GM12878 (cell line): Measurements from ENCODE around the gene E2F7. TPM values are rescaled to one million over a fixed set of nuclear protein-coding genes. Genes with fewer than 3 reads are reported as not detected.

Source experiments
- ATAC-seq: fragments of 200-7000 bp; cut with Tn5 transposase; 3 replicates; pipeline ENCODE4 v1.9.1; 2020; ENCODE audit warnings: mild to moderate bottlenecking, moderate library complexity
- BruUV-seq: library from RNA; stranded (reverse); fragments of 400-500 nt; replicated peaks from 2 replicates; lab custom pipeline; 2021; lab: Mats Ljungman, UMichigan
- CTCF ChIA-PET: fragments of 300-600 bp; sonication (Branson Sonifier 250); formaldehyde crosslinking; extraction: SDS; loops from one replicate; lab custom pipeline; 2021; ENCODE audit warnings: inconsistent platforms; lab: Yijun Ruan, JAX
- POLR2A ChIA-PET: fragments of 350-600 bp; formaldehyde crosslinking; extraction: SDS; loops from one replicate; lab custom pipeline; 2021; ENCODE audit warnings: inconsistent platforms; lab: Charles Lee
- RAD21 ChIA-PET: fragments of 300-600 bp; sonication (Branson Sonifier 250); formaldehyde crosslinking; loops from one replicate; lab custom pipeline; 2023; ENCODE audit warnings: antibody characterized with exemption; ENCODE audit not compliant: unreplicated experiment; lab: Charles Lee
- SMC1A ChIA-PET: fragments of 300-600 bp; sonication (Branson Sonifier 250); formaldehyde crosslinking; loops from one replicate; lab custom pipeline; 2023; ENCODE audit not compliant: unreplicated experiment, uncharacterized antibody; lab: Charles Lee
- DNase-seq: peaks from one replicate; pipeline ENCODE4 v3.0.0-alpha.2; 2011; ENCODE audit warnings: low read depth, low spot score
- FAIRE-seq: peaks from 3 replicates; lab custom pipeline; 2011; peaks lifted over from hg19 to GRCh38; lab: Jason Lieb, UNC
- H2AFZ ChIP-seq: 2 replicates; pipeline ENCODE4 v1.6.0; 2011; ENCODE audit warnings: low read depth, low read length, control low read depth; ENCODE audit not compliant: control insufficient read depth
- H3K27ac ChIP-seq: 2 replicates; pipeline ENCODE4 v1.5.1; 2011; ENCODE audit warnings: control low read depth; ENCODE audit not compliant: control insufficient read depth, insufficient read depth
- H3K27me3 ChIP-seq, 2 experiments: replicated peaks in 1 of 2; 2 replicates each; pipeline versions ENCODE4 v1.6.0 to v1.6.1; 2011; ENCODE audit warnings: low read length in 1 of 2; ENCODE audit not compliant: control insufficient read depth in 2 of 2, insufficient read depth in 2 of 2
- H3K36me3 ChIP-seq, 2 experiments: 2 replicates each; pipeline ENCODE4 v1.5.1; 2011; ENCODE audit warnings: low read length in 1 of 2; ENCODE audit not compliant: control insufficient read depth in 2 of 2, insufficient read depth in 2 of 2
- H3K4me1 ChIP-seq: 2 replicates; pipeline ENCODE4 v1.6.1; 2011; ENCODE audit warnings: mild to moderate bottlenecking, low read length, moderate library complexity, mixed read lengths; ENCODE audit not compliant: control insufficient read depth, insufficient read depth
- H3K4me2 ChIP-seq: 2 replicates; pipeline ENCODE4 v1.6.0; 2011; ENCODE audit warnings: control low read depth; ENCODE audit not compliant: control insufficient read depth, insufficient read depth
- H3K4me3 ChIP-seq: fragments of 200-600 bp; sonication (generic); 2 replicates; pipeline ENCODE4 v1.5.1; 2016
- H3K79me2 ChIP-seq: 2 replicates; pipeline ENCODE4 v1.6.0; 2011; ENCODE audit warnings: low read length; ENCODE audit not compliant: control insufficient read depth, insufficient read depth
- H3K9ac ChIP-seq: 2 replicates; pipeline ENCODE4 v1.8.0; 2011; ENCODE audit warnings: low read length, control low read depth, mixed read lengths; ENCODE audit not compliant: control insufficient read depth, insufficient read depth
- H3K9me3 ChIP-seq: replicated peaks from 3 replicates; pipeline ENCODE4 v1.5.1; 2011; ENCODE audit warnings: mild to moderate bottlenecking, low read length; ENCODE audit not compliant: control insufficient read depth, insufficient read depth
- H4K20me1 ChIP-seq: 2 replicates; pipeline ENCODE4 v1.6.0; 2011; ENCODE audit not compliant: control insufficient read depth, insufficient read depth
- BMI1 ChIP-seq: fragments of 450-650 bp; IDR thresholded peaks from 2 replicates; pipeline ENCODE4 v1.6.1; 2016; ENCODE audit warnings: mild to moderate bottlenecking, moderate library complexity, borderline replicate concordance
- CBX5 ChIP-seq: sonication (generic); IDR thresholded peaks from 2 replicates; pipeline ENCODE4 v1.6.1; 2016; ENCODE audit warnings: low read depth, moderate library complexity, mild to moderate bottlenecking, inconsistent platforms
- CEBPB ChIP-seq, 2 experiments: fragments of 150-350 bp in 1 of 2; IDR thresholded peaks; 2 replicates each; pipeline ENCODE4 v1.6.1; 2012 to 2014; ENCODE audit warnings: low read depth in 2 of 2, low read length in 2 of 2, borderline replicate concordance in 1 of 2, inconsistent platforms in 1 of 2
- CREB1 ChIP-seq: IDR thresholded peaks from 2 replicates; pipeline ENCODE4 v1.6.1; 2012; ENCODE audit warnings: low read depth, mild to moderate bottlenecking, inconsistent platforms
- DPF2 ChIP-seq: fragments of 450-650 bp; IDR thresholded peaks from 2 replicates; pipeline ENCODE4 v1.6.1; 2017; ENCODE audit warnings: mild to moderate bottlenecking
- HDAC6 ChIP-seq: fragments of 200-600 bp; sonication (generic); IDR thresholded peaks from one replicate; pipeline ENCODE4 v1.8.0; 2017; ENCODE audit warnings: antibody characterized with exemption; ENCODE audit not compliant: unreplicated experiment
- IRF4 ChIP-seq: IDR thresholded peaks from 2 replicates; pipeline ENCODE4 v1.6.1; 2011; ENCODE audit warnings: low read depth, low read length
- TAF1 ChIP-seq: IDR thresholded peaks from 2 replicates; pipeline ENCODE4 v1.6.1; 2011; ENCODE audit warnings: mild to moderate bottlenecking, low read depth, low read length, borderline replicate concordance
- YY1 ChIP-seq: IDR thresholded peaks from 2 replicates; pipeline ENCODE4 v1.6.1; 2011; ENCODE audit warnings: low read depth, mild to moderate bottlenecking, low read length
- ZNF24 ChIP-seq: fragments of 450-650 bp; IDR thresholded peaks from 2 replicates; pipeline ENCODE4 v1.6.1; 2017; ENCODE audit warnings: antibody characterized with exemption, mild to moderate bottlenecking
- WGBS: methylation state at CpG from one replicate; pipeline ENCODE4 v1.1.6; 2016; ENCODE audit warnings: low lambda C conversion rate; ENCODE audit not compliant: insufficient replicate concordance, insufficient coverage; ENCODE audit errors: missing lambda C conversion rate; 5-methylcytosine and 5-hydroxymethylcytosine counted together
- in situ Hi-C: fragments of 300-500 bp; cut with MboI; formaldehyde crosslinking; loops from 9 replicates; pipeline ENCODE4 v1.14.3; 2018; ENCODE audit warnings: mixed read lengths
- intact Hi-C: fragments of 100-400 bp; cut with micrococcal nuclease; formaldehyde crosslinking; loops from one replicate; pipeline ENCODE4 v1.14.2; 2022; ENCODE audit not compliant: unreplicated experiment
- polyA plus RNA-seq, 11 experiments: library from polyadenylated mRNA; depleted of rRNA in 4 of 11; unstranded in 6 of 11; stranded (reverse) in 5 of 11; fragments of >200 nt; fragmentation: Nextera tagmentation in 4 of 11; fragmentation: Illumina TruSeq in 1 of 11; extraction: Ambion mirVana in 4 of 11; extraction: Trizol in 1 of 11; gene quantifications; 1 replicate in 1 of 11; 2 replicates in 10 of 11; pipeline versions ENCODE4 v1.2.1 to v1.2.3, GENCODE V29; 2011 to 2016; ENCODE audit warnings: inconsistent platforms in 2 of 11, missing spikeins in 2 of 11, low read depth in 1 of 11
- total RNA-seq, 4 experiments: library from RNA; depleted of rRNA in 3 of 4; stranded (reverse); fragments of >200 nt in 3 of 4; fragmentation: Illumina TruSeq in 1 of 4; extraction: Trizol in 1 of 4; gene quantifications; 2 replicates each; pipeline versions ENCODE4 v1.2.1 to v1.2.3, GENCODE V29; 2013 to 2021
- TF ChIP-seq, protein P1 (sequence below): fragments of 450-650 bp; IDR thresholded peaks from 2 replicates; pipeline ENCODE4 v1.6.1; 2017; ENCODE audit warnings: low read depth, mild to moderate bottlenecking, moderate library complexity
- TF ChIP-seq, protein P2 (sequence below): fragments of 450-650 bp; IDR thresholded peaks from 2 replicates; pipeline ENCODE4 v1.6.1; 2018; ENCODE audit warnings: mild to moderate bottlenecking, low read depth, moderate library complexity; ENCODE audit not compliant: partially characterized antibody

E2F7 gene
- total and polyA plus RNA-seq, 10 of the 15 experiments (the other 5 are each of a cell fraction or from before 2014, with no cell fraction given) = 5.6 to 32.1 (median 19.9) TPM

DNA sequence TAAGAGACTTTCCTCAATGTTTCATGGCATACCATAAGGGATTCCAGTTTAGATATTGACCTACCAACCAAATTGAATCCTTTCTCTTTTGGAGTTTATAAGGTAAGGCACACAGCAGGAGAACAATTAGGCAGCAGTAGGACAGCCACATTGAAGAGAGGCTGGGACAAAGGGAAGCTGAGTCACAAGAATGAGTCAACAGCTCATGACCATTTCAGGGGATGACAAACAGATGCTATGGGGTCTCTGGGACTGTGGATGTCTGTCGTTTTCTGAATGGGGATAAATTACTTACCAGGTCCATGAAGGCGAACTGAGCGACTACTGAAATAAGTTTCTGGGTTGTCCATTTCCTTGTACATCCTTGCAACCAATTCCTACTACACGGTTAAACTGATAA is 48.6 kb upstream of the E2F7 start (continued):
- TF ChIP-seq, protein P1, sequence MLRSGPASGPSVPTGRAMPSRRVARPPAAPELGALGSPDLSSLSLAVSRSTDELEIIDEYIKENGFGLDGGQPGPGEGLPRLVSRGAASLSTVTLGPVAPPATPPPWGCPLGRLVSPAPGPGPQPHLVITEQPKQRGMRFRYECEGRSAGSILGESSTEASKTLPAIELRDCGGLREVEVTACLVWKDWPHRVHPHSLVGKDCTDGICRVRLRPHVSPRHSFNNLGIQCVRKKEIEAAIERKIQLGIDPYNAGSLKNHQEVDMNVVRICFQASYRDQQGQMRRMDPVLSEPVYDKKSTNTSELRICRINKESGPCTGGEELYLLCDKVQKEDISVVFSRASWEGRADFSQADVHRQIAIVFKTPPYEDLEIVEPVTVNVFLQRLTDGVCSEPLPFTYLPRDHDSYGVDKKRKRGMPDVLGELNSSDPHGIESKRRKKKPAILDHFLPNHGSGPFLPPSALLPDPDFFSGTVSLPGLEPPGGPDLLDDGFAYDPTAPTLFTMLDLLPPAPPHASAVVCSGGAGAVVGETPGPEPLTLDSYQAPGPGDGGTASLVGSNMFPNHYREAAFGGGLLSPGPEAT = no peak

DNA sequence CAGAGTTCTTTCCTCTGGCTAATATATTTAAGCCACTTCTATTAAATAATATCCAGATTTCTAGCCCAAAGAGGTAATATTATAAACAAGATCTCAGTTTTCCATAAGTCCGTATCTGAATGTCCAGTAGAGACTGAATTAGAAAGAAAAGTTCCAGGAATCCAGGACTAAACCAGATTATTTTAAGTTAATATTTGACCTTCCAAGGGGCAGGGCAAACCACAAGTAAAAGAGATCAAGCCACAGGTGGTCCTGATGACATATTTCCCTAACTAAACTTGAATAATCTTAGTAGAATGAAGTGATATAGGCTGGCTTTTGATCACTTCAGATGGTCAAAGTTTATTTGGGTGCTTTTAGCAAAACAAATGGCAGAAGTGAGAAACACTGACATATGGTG is 43.3 kb upstream of the E2F7 start:
- intact Hi-C loops (no loop called here), in situ Hi-C loops (no loop called here)
- H3K4me1 ChIP-seq = no peaks in the 10 kb centered on the region
- no peaks in the 10 kb centered on the region for H3K36me3 ChIP-seq
- TF ChIP-seq DPF2 (no peak), IRF4 (no peak), ZNF24 (no peak), CREB1 (no peak), HDAC6 (no peak), BMI1 (no peak), CEBPB (IDR thresholded peaks at IDR 0.05; ENCODE audit: borderline replicate concordance in 1 of 2, low read depth in 2 of 2, low read length in 2 of 2) (no peak), YY1 (no peak), TAF1 (no peak), CBX5 (no peak)
- TF ChIP-seq, protein P2, sequence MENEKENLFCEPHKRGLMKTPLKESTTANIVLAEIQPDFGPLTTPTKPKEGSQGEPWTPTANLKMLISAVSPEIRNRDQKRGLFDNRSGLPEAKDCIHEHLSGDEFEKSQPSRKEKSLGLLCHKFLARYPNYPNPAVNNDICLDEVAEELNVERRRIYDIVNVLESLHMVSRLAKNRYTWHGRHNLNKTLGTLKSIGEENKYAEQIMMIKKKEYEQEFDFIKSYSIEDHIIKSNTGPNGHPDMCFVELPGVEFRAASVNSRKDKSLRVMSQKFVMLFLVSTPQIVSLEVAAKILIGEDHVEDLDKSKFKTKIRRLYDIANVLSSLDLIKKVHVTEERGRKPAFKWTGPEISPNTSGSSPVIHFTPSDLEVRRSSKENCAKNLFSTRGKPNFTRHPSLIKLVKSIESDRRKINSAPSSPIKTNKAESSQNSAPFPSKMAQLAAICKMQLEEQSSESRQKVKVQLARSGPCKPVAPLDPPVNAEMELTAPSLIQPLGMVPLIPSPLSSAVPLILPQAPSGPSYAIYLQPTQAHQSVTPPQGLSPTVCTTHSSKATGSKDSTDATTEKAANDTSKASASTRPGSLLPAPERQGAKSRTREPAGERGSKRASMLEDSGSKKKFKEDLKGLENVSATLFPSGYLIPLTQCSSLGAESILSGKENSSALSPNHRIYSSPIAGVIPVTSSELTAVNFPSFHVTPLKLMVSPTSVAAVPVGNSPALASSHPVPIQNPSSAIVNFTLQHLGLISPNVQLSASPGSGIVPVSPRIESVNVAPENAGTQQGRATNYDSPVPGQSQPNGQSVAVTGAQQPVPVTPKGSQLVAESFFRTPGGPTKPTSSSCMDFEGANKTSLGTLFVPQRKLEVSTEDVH = no peak
- ChIA-PET POLR2A (interaction anchor here (1.1 kb wide), 1 partner anchor 53 kb away, joined by 3 read pairs; no protein-coding TSS in a partner anchor), SMC1A (interaction anchor here (1.3 to 1.6 kb wide), 2 partner anchors 12 to 24 kb away, joined by 3 to 4 read pairs; no protein-coding TSS in a partner anchor), CTCF (no interaction called here), RAD21 (no interaction called here)
- H3K4me2 ChIP-seq = no peak overlapping the region
- FAIRE-seq (no peak), DNase-seq (no peak), ATAC-seq (no peak)
- no peaks in the 10 kb centered on the region; the same call in 2 of the 3 replicates for H3K9me3 ChIP-seq
- no peak overlapping the region for H3K4me3 ChIP-seq
- BruUV-seq = no TSS peak
- H3K27me3 ChIP-seq = no peaks in the 10 kb centered on the region
- H3K79me2 ChIP-seq = no peaks in the 10 kb centered on the region
- H3K9ac ChIP-seq = no peak overlapping the region
- 24% methylated on average over 1 of the region's 1 CpG for WGBS
- no peak overlapping the region for H2AFZ ChIP-seq
- H4K20me1 ChIP-seq = no peaks in the 10 kb centered on the region
- H3K27ac ChIP-seq = no peak overlapping the region
